ENCODE measurements around the gene BCKDK.

DNA sequence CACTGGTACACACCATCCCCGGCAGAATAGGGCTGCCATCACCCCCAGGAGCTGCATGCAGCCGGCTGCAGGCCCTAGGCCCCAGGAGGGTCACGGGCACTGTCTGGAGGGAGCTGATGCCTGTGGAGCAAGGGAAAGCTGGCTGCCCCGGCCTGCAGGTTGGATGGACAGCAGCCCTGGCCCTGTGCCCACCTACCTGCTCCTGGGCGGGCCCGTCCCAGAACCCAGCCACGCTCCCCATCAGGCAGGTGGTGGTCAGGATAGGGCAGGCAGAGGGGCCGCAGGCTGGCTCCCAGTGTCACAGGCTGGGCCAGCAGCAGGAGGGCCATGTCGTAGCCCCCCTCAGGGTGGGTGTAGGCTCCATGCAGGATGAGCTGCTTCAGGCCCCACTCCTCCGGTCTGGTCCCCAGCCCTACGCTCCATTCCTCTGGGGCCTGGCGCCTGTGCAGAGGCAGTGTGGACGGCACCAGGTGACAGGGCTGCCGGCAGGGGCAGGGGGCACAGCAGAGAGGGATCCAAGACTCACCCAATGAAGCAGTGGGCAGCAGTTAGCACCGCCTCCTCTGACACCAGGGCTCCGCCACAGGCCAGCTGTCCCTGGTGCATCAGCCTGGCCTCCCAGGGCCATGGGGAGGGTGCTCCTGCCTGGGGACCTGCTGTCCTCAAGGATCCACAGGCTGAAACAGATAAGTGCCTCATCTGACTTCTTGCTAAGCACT is 23.4 kb upstream of the BCKDK start:
- no peak for TF ChIP-seq EP300 (IDR thresholded peaks at IDR 0.05; ENCODE audit: borderline replicate concordance in 1 of 2, low read depth in 1 of 2, low read length in 1 of 2)
- no peak for TF ChIP-seq RCOR1 (IDR thresholded peaks at IDR 0.05; ENCODE audit: low read length)
- TF ChIP-seq, protein P1, sequence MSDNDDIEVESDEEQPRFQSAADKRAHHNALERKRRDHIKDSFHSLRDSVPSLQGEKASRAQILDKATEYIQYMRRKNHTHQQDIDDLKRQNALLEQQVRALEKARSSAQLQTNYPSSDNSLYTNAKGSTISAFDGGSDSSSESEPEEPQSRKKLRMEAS (IDR thresholded peaks at IDR 0.05; ENCODE audit: low read depth): no peak
- no peak for TF ChIP-seq YY1 (IDR thresholded peaks at IDR 0.05; ENCODE audit: low read depth)
- TF ChIP-seq SMC3 (IDR thresholded peaks at IDR 0.05; ENCODE audit: low read depth, low read length): no peak
- TF ChIP-seq, protein P2, sequence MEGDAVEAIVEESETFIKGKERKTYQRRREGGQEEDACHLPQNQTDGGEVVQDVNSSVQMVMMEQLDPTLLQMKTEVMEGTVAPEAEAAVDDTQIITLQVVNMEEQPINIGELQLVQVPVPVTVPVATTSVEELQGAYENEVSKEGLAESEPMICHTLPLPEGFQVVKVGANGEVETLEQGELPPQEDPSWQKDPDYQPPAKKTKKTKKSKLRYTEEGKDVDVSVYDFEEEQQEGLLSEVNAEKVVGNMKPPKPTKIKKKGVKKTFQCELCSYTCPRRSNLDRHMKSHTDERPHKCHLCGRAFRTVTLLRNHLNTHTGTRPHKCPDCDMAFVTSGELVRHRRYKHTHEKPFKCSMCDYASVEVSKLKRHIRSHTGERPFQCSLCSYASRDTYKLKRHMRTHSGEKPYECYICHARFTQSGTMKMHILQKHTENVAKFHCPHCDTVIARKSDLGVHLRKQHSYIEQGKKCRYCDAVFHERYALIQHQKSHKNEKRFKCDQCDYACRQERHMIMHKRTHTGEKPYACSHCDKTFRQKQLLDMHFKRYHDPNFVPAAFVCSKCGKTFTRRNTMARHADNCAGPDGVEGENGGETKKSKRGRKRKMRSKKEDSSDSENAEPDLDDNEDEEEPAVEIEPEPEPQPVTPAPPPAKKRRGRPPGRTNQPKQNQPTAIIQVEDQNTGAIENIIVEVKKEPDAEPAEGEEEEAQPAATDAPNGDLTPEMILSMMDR (IDR thresholded peaks at IDR 0.05): no peak
- TF ChIP-seq FOXM1 (IDR thresholded peaks at IDR 0.05; ENCODE audit: low read depth): no peak
- TF ChIP-seq POLR2AphosphoS5 (IDR thresholded peaks at IDR 0.05; ENCODE audit: low read depth, low read length): no peak
- TF ChIP-seq, protein P3, sequence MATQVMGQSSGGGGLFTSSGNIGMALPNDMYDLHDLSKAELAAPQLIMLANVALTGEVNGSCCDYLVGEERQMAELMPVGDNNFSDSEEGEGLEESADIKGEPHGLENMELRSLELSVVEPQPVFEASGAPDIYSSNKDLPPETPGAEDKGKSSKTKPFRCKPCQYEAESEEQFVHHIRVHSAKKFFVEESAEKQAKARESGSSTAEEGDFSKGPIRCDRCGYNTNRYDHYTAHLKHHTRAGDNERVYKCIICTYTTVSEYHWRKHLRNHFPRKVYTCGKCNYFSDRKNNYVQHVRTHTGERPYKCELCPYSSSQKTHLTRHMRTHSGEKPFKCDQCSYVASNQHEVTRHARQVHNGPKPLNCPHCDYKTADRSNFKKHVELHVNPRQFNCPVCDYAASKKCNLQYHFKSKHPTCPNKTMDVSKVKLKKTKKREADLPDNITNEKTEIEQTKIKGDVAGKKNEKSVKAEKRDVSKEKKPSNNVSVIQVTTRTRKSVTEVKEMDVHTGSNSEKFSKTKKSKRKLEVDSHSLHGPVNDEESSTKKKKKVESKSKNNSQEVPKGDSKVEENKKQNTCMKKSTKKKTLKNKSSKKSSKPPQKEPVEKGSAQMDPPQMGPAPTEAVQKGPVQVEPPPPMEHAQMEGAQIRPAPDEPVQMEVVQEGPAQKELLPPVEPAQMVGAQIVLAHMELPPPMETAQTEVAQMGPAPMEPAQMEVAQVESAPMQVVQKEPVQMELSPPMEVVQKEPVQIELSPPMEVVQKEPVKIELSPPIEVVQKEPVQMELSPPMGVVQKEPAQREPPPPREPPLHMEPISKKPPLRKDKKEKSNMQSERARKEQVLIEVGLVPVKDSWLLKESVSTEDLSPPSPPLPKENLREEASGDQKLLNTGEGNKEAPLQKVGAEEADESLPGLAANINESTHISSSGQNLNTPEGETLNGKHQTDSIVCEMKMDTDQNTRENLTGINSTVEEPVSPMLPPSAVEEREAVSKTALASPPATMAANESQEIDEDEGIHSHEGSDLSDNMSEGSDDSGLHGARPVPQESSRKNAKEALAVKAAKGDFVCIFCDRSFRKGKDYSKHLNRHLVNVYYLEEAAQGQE (IDR thresholded peaks at IDR 0.05; ENCODE audit: low read depth, low read length): no peak
- no peak for TF ChIP-seq RFX5 (IDR thresholded peaks at IDR 0.05; ENCODE audit: low read length)
